HUDEP-2 (cell line): ENCODE data around the gene TBC1D26.
"Not testable (repeated sequence)": the region's sequence is repeated elsewhere in the genome, so short reads cannot be mapped to it uniquely, and the experiment has no call there.

Experiments
- DNase-seq, 76 experiments: peaks; one replicate each; lab custom pipeline; 2025; ENCODE audit not compliant: unreplicated experiment in 76 of 76; lab: John Stamatoyannopoulos, UW

TBC1D26 gene

GRCh38 chr17:15742921-15743320, 10.8 kb downstream of the TBC1D26 start:
- no peak for DNase-seq

- no peak for DNase-seq
Observed at GRCh38 chr17:15744074-15744676, 12.1 kb downstream of the TBC1D26 start.

GRCh38 chr17:15744885-15745284, 12.8 kb downstream of the TBC1D26 start:
- no peak for DNase-seq

GRCh38 chr17:15749403-15749802, 17.3 kb downstream of the TBC1D26 start:
- DNase-seq, result not testable (repeated sequence)

GRCh38 chr17:15768865-15769533, 36.9 kb downstream of the TBC1D26 start:
- not testable (repeated sequence) for DNase-seq

GRCh38 chr17:15770679-15771078, 38.6 kb downstream of the TBC1D26 start:
- not testable (repeated sequence) for DNase-seq

- DNase-seq, result no peak
Observed at GRCh38 chr17:15776871-15777270, 44.8 kb downstream of the TBC1D26 start.

- no peak for DNase-seq
Observed at GRCh38 chr17:15777297-15777696, 45.2 kb downstream of the TBC1D26 start.

- DNase-seq, result no peak
Observed at GRCh38 chr17:15777717-15778116, 45.6 kb downstream of the TBC1D26 start.

- no peak for DNase-seq
Observed at GRCh38 chr17:15779119-15779518, 47.0 kb downstream of the TBC1D26 start.

- no peak for DNase-seq
Observed at GRCh38 chr17:15780188-15780587, 48.1 kb downstream of the TBC1D26 start.

GRCh38 chr17:15782866-15783265, 50.8 kb downstream of the TBC1D26 start:
- no peak for DNase-seq

- DNase-seq, result no peak
Observed at GRCh38 chr17:15783461-15783860, 51.4 kb downstream of the TBC1D26 start.

GRCh38 chr17:15784351-15784750, 52.3 kb downstream of the TBC1D26 start:
- DNase-seq, result not testable (repeated sequence)

GRCh38 chr17:15787363-15788075, 55.4 kb downstream of the TBC1D26 start:
- not testable (repeated sequence) for DNase-seq

- not testable (repeated sequence) for DNase-seq
Observed at GRCh38 chr17:15788365-15788764, 56.3 kb downstream of the TBC1D26 start.
